ENCODE results near the gene ABHD16A. TPM values are rescaled to one million over a fixed set of nuclear protein-coding genes. Genes with fewer than 3 reads are reported as not detected.

ABHD16A gene
- total and polyA plus RNA-seq, 2 donors (not counting 3 experiments of a cell fraction or from before 2014, with no cell fraction given) = 48.9 to 60.3 TPM

DNA sequence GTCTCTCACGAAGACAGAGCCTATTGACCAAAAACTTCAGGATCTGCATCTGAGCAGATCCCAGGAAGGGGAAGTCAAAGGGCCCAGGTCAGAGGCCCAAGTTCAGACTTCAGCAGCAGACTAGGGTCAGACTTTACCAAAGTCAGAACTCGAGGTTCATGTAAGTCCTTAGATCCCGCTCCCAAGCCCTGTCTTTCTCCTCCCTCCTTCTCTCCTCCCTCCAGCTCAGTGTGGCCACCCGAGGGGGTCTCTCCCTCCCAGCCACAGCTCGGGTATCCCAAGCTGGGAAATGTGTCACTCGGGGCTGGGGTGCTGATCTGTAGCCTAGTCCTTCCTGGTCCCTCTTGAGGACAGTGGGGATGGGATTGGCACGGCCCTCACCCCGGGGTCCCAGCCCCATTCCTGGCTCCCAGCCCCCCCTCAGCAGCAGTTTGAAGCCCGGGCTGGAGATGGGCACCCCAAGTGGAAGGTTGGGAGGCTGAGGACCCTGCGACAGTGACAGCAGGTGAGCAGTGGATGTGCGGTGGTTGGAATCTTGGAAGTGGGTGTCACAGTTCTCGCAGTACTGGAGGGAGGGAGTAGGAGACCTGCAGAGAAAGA lies 40.9 kb downstream of the ABHD16A start:
- Histone ChIP-seq H3K27ac (ENCODE audit: insufficient read depth, low read depth, low read length) (no peak overlapping the region), H3K4me3 (replicated peaks in 1 of 3; ENCODE audit: insufficient read depth in 1 of 3, low read depth in 1 of 3, low read length in 3 of 3) (no peak overlapping the region), H3K79me2 (ENCODE audit: control insufficient read depth, insufficient read depth, low read length) (peaks cover 40% of the 10 kb centered on the region), H3K4me2 (ENCODE audit: insufficient read depth, low read length) (no peak overlapping the region), H3K9ac (replicated peaks; ENCODE audit: extremely low read depth, insufficient read depth, low read length) (no peak overlapping the region), H3K36me3 (ENCODE audit: control insufficient read depth in 2 of 2, extremely low read depth in 1 of 2, insufficient read depth in 2 of 2, low read length in 2 of 2) (peaks cover 2 to 3% of the 10 kb centered on the region in 2 experiments), H3K4me1 (ENCODE audit: control insufficient read depth, extremely low read depth, insufficient read depth, low read length) (peaks cover 50% of the 10 kb centered on the region), H2AFZ (ENCODE audit: low read depth, low read length) (no peak overlapping the region), H3K9me1 (replicated peaks; ENCODE audit: control insufficient read depth, extremely low read depth, insufficient read depth, low read length) (no peaks in the 10 kb centered on the region), H4K20me1 (replicated peaks; ENCODE audit: control insufficient read depth, extremely low read depth, insufficient read depth, low read length) (no peaks in the 10 kb centered on the region), H3K9me3 (replicated peaks; ENCODE audit: control insufficient read depth, insufficient read depth, low read length) (no peaks in the 10 kb centered on the region), H3K27me3 (ENCODE audit: control insufficient read depth in 2 of 2, insufficient read depth in 2 of 2, low read length in 2 of 2) (no peaks in the 10 kb centered on the region)
- TF ChIP-seq, protein P1, sequence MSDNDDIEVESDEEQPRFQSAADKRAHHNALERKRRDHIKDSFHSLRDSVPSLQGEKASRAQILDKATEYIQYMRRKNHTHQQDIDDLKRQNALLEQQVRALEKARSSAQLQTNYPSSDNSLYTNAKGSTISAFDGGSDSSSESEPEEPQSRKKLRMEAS (IDR thresholded peaks at IDR 0.05; ENCODE audit: insufficient read depth, insufficient read length) = no peak
- TF ChIP-seq, protein P2, sequence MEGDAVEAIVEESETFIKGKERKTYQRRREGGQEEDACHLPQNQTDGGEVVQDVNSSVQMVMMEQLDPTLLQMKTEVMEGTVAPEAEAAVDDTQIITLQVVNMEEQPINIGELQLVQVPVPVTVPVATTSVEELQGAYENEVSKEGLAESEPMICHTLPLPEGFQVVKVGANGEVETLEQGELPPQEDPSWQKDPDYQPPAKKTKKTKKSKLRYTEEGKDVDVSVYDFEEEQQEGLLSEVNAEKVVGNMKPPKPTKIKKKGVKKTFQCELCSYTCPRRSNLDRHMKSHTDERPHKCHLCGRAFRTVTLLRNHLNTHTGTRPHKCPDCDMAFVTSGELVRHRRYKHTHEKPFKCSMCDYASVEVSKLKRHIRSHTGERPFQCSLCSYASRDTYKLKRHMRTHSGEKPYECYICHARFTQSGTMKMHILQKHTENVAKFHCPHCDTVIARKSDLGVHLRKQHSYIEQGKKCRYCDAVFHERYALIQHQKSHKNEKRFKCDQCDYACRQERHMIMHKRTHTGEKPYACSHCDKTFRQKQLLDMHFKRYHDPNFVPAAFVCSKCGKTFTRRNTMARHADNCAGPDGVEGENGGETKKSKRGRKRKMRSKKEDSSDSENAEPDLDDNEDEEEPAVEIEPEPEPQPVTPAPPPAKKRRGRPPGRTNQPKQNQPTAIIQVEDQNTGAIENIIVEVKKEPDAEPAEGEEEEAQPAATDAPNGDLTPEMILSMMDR (IDR thresholded peaks at IDR 0.05; ENCODE audit: extremely low read depth in 1 of 2, insufficient read depth in 1 of 2, low read depth in 1 of 2, low read length in 2 of 2) = no peak
- TF ChIP-seq JUN (IDR thresholded peaks at IDR 0.05; ENCODE audit: borderline replicate concordance, insufficient read depth, insufficient read length, low read depth) (no peak), POLR2A (IDR thresholded peaks at IDR 0.05; ENCODE audit: low read depth, low read length) (no peak), EZH2 (IDR thresholded peaks at IDR 0.05; ENCODE audit: borderline replicate concordance, low read depth, low read length, severe bottlenecking) (no peak), POLR2AphosphoS5 (IDR thresholded peaks at IDR 0.05; ENCODE audit: insufficient read depth, low read depth, low read length) (no peak), GATA2 (IDR thresholded peaks at IDR 0.05; ENCODE audit: insufficient read depth, insufficient read length, low read depth, low read length) (no peak), FOS (IDR thresholded peaks at IDR 0.05; ENCODE audit: borderline replicate concordance, insufficient read depth, low read length) (no peak), MYC (IDR thresholded peaks at IDR 0.05; ENCODE audit: low read depth, low read length) (no peak)
- dilution Hi-C loops (cut with MboI; ENCODE audit: extremely low pct_ligation_motif_present, low sequenced_read_pairs) = no loop called here
- intact Hi-C loops (cut with micrococcal nuclease) = loop anchor here (5.0 to 10.0 kb wide), 2 partner anchors 170 to 533 kb away; partner anchors contain the start of genes GPSM3 and PBX2
- ChIA-PET POLR2A (interaction anchor here (2.1 kb wide), 1 partner anchor 10 kb away, joined by 13 read pairs; the partner anchor contains the start of gene BAG6), CTCF (interaction anchor here (1.0 to 5.7 kb wide), 2 partner anchors 10 to 160 kb away, joined by 4 to 38 read pairs; partner anchors contain the start of gene BAG6)
- DNase-seq (ENCODE audit: low read depth, low spot score) (no peak), FAIRE-seq (no peak)
- no TSS peak for BruUV-seq (replicated peaks)
